ENCODE data around the gene SPOCD1. TPM values are rescaled to one million over a fixed set of nuclear protein-coding genes. Genes with fewer than 3 reads are reported as not detected.

Gene SPOCD1
- total and polyA plus RNA-seq, 2 of the 4 experiments (the other 2 are of a cell fraction): 59.7 to 132 TPM

- peaks cover 7% of the 10 kb centered on the region; the same call in 1 of the 2 replicates for H3K9me1 ChIP-seq (ENCODE audit: insufficient read depth, low read length)
These were observed 62.0 kb downstream of the SPOCD1 start for GRCh38 chr1:31753707-31754349.

More at GRCh38 chr1:31753707-31754349, 62.0 kb downstream of the SPOCD1 start:
- ChIA-PET CTCF (no interaction called here), POLR2A (ENCODE audit: unreplicated experiment) (no interaction called here)
- H3K9me3 ChIP-seq (ENCODE audit: control insufficient read depth, insufficient read depth, low read length): no peaks in the 10 kb centered on the region
- H3K18ac ChIP-seq (ENCODE audit: low read depth, low read length): no peak overlapping the region
- peaks cover 0 to 4% of the 10 kb centered on the region in 2 experiments; a peak in 2 of 4 replicates for H3K79me1 ChIP-seq (ENCODE audit: low read depth in 1 of 2, low read length in 2 of 2)
- H2BK120ac ChIP-seq (ENCODE audit: low read depth, low read length): no peak overlapping the region
- in situ Hi-C loops (cut with MboI; ENCODE audit: low sequenced_read_pairs) (no loop called here), dilution Hi-C loops (cut with HindIII; ENCODE audit: low sequenced_read_pairs, unreplicated experiment) (no loop called here), intact Hi-C loops (cut with micrococcal nuclease) (no loop called here)
- H3K4me1 ChIP-seq (ENCODE audit: control insufficient read depth, insufficient read depth, low read length): peaks cover 24% of the 10 kb centered on the region
- H3K27ac ChIP-seq (ENCODE audit: insufficient read depth, low read length): no peak overlapping the region
- no peak overlapping the region for H3K4me2 ChIP-seq (ENCODE audit: low read depth, low read length)
- TF ChIP-seq MXI1 (IDR thresholded peaks at IDR 0.05; ENCODE audit: borderline replicate concordance, low read depth, low read length) (no peak), RAD21 (IDR thresholded peaks at IDR 0.05; ENCODE audit: low read length) (no peak), RFX5 (IDR thresholded peaks at IDR 0.05; ENCODE audit: low read depth, low read length) (no peak), CHD1 (IDR thresholded peaks at IDR 0.05; ENCODE audit: low read depth, low read length) (no peak), NFE2L2 (IDR thresholded peaks at IDR 0.05; ENCODE audit: low read depth, low read length) (no peak), ELK1 (IDR thresholded peaks at IDR 0.05; ENCODE audit: borderline replicate concordance, low read depth, low read length) (no peak), FOS (IDR thresholded peaks at IDR 0.05; ENCODE audit: low read depth, low read length) (no peak), MAFK (IDR thresholded peaks at IDR 0.05; ENCODE audit: low read depth, low read length) (no peak), RCOR1 (IDR thresholded peaks at IDR 0.05; ENCODE audit: insufficient replicate concordance, low read length) (no peak), BHLHE40 (IDR thresholded peaks at IDR 0.05; ENCODE audit: low read depth, low read length) (no peak), CEBPB (IDR thresholded peaks at IDR 0.05; ENCODE audit: low read depth, low read length) (no peak), SMC3 (IDR thresholded peaks at IDR 0.05; ENCODE audit: low read depth, low read length) (no peak), POLR2A (IDR thresholded peaks at IDR 0.05; ENCODE audit: low read depth, low read length) (no peak), CTCF (conservative IDR thresholded peaks at IDR 0.05; ENCODE audit: low read depth, low read length) (no peak), USF2 (IDR thresholded peaks at IDR 0.05; ENCODE audit: low read depth, low read length) (no peak), MAZ (IDR thresholded peaks at IDR 0.05; ENCODE audit: borderline replicate concordance, low read depth, low read length) (no peak)
- peak overlapping the region; percentile 18; the same call in 1 of the 2 replicates for H3K4ac ChIP-seq (ENCODE audit: low read depth, low read length)
- no peak overlapping the region for H3K4me3 ChIP-seq (ENCODE audit: insufficient read depth, low read depth, low read length)
- peak; percentile 18 for DNase-seq
- peak overlapping the region; percentile 35 for H2AK5ac ChIP-seq (ENCODE audit: low read depth, low read length)
- peak overlapping the region; percentile 55 for H3K14ac ChIP-seq (replicated peaks; ENCODE audit: low read depth, low read length)
- H2AK9ac ChIP-seq (replicated peaks; ENCODE audit: low read depth, low read length, poor library complexity): peak overlapping the region; percentile 48
- no peak overlapping the region for H2BK5ac ChIP-seq (ENCODE audit: low read depth, low read length, poor library complexity, severe bottlenecking)
- ATAC-seq (ENCODE audit: low read depth): peak; percentile 32
- no peak overlapping the region for H2BK20ac ChIP-seq (ENCODE audit: low read depth, low read length)
- BruUV-seq (replicated peaks): no TSS peak
- H4K8ac ChIP-seq (ENCODE audit: low read depth in 2 of 2, low read length in 2 of 2): no peak overlapping the region
- H3K23ac ChIP-seq (ENCODE audit: low read depth, low read length): no peak overlapping the region
- WGBS, 2 experiments (ENCODE audit: extremely low coverage in 2 of 2, insufficient read length in 1 of 2): 87% methylated on average over 4 of the region's 9 CpGs; no CpG with 5 or more reads in 1 of the 2 experiments
- peak overlapping the region; percentile 8 for H2AFZ ChIP-seq (replicated peaks; ENCODE audit: low read length, poor library complexity)
- no peak overlapping the region for H3K56ac ChIP-seq (ENCODE audit: extremely low read depth, insufficient read depth, low read length)
- H4K5ac ChIP-seq (ENCODE audit: low read depth, low read length): no peak overlapping the region
- no peaks in the 10 kb centered on the region for H3K27me3 ChIP-seq (ENCODE audit: control insufficient read depth, insufficient read depth, low read length)
- H2BK15ac ChIP-seq (ENCODE audit: low read depth, low read length): no peak overlapping the region
- H4K91ac ChIP-seq (ENCODE audit: insufficient read depth, low read depth, low read length): no peak overlapping the region
- no peaks in the 10 kb centered on the region for H3K36me3 ChIP-seq (ENCODE audit: control insufficient read depth, insufficient read depth, low read length)
- peaks cover 25% of the 10 kb centered on the region for H4K20me1 ChIP-seq (ENCODE audit: insufficient read depth, low read length)
- no peak overlapping the region for H3K9ac ChIP-seq (ENCODE audit: low read depth, low read length)
